GM04504 (cell line): ENCODE measurements around the gene PTGDR2.

ENCODE experiments used
- DNase-seq: peaks from one replicate; pipeline ENCODE4 v3.0.0-alpha.2; 2012; ENCODE audit warnings: low read depth

PTGDR2 gene

DNA sequence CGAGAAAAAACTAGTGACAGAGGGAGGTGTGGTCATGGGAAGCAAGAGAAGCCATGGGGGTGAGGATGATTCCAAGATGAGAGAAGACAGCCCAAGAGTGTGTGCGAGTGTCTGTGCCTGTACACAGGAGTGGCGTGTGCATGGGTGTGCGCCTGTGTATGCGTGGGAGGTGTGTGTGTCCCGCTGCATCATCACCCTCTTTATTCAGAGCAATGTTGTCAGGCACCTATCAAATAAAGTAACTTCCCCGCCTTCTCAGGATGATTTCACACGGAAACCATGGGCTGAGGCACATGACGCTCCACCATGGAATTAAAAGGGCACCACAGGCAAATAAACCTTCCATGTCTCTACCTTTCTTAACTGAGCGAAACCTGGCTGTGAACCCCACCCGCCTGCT lies 46.1 kb downstream of the PTGDR2 start:
- DNase-seq, result no peak

DNA sequence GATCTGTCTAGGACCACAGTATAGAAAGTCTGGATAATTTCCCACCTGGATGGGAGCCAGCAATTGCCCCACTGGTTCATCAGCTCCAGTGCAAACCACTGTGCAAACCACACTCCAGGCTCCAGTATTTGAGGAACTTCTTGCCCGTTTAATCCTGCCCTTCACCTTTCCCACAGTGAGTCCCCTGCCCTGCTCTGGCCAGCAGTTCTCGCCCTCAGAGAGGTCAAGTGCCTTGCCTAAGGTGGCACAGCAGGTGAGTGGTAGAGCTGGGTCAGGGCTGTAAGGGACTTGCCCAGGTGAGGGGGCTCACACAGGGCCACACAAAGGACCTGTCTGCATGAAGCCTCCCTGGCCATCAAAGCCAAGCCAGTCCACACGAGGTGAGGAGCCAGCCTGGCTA lies 46.5 kb downstream of the PTGDR2 start:
- no peak for DNase-seq

DNA sequence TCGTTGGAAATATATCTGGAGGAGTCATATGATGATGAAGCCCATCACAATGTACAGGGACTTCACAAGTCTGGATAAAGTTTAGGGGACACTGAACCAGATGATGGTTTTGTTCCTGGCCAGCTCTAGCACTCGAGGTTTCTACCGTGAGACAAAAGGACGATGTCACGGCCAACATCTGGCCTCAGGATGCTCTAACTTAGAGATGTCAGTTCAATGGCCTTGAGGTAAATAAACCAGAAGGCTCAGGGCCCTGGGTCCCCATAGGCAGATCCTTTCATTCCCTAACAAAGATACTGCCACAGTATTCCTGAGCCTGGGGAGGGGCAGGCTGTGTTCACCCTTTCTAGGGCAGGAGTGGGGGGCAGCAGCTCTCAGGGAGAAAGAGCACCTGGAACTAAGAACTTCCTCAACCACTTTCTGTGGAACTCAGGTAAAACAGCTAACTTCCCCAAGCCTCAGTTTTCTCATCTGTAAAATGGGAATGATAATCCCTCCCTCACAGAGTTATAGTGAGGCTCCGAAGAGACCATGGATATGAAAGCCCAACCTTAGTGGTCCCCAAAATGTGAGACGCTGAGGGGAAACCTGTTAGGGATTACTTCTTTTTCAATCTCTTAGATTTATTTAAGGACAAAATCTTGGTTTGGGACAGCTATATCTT lies 52.3 kb downstream of the PTGDR2 start:
- DNase-seq, result no peak

DNA sequence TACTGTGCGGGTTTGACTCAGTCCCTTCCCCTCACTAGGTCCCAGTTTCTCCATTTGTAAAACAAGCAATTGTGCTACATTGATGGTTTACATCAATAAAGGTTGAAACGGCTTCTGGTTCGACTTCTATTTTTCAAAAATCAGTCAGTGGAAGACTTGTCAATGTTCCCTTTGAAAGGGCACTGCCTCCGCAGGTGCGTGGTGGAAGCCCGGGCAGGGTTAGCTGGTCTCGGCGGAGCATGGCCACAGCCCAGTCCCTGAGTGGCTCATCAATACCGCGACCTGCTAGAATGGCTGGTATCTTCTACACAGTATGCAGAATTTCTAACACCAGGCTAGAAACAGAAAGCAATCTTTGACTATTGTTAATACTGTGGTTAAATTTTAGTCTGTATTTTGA lies 54.6 kb downstream of the PTGDR2 start:
- no peak for DNase-seq
